ENCODE data around the gene MICOS13.
A peak's percentile ranks its signal among the peaks of the same experiment; 100 is the strongest.

The MICOS13 gene

DNA sequence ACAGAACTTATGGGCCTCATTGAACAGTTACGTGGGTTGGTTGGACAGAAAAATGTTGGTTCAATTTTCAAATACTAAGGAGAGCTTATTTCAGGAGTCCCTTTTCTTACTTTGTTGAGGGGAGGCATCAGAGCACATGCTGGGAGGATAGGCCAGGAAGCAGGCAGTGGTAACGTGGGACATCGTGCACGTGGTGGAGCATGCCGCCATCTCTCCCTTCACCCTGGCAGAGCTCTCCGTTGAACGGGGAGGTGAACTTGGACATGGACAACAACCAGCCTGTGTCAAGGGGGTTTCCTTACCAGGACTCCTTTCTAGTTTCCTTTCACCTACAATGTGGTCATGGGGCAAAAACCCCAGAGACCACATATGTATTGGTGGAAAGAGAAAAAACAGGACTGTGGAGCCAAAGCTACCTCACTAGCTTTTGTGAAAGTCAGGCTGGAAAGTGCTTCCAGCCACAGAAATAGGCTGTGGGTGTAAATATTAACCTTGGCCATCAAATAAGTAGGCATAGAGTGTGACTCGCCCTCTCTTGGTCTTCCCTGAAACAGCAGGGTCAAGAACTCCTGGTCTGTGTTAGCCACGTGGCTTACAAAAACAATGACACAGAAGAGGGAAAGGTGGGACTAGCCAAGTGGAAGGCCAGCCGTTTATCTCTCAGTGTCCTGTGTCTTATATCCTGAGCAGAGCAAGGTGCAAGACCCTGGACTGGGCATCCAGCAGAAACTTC lies 14.4 kb downstream of the MICOS13 start:
- DNase-seq = no peak

DNA sequence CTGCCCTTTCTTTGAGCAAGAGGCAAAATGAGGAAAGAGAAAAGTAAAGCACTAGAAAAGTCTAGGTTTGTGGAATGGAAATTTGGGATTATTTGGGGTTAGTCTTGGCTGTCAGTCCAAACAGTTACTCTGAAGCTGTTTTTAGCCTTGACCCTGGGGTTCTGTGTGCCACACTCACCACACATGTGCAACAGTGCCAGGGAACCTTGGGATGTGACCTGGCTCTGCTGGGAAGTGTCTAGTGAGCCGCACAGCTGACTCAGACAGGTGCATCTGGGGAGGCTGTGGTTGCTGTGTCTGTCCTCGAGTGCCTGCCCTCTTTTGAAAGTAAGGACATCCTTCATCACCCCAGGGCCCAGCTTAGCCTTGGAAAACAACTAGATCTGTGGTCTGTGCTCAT lies 15.8 kb downstream of the MICOS13 start:
- no peak for DNase-seq

DNA sequence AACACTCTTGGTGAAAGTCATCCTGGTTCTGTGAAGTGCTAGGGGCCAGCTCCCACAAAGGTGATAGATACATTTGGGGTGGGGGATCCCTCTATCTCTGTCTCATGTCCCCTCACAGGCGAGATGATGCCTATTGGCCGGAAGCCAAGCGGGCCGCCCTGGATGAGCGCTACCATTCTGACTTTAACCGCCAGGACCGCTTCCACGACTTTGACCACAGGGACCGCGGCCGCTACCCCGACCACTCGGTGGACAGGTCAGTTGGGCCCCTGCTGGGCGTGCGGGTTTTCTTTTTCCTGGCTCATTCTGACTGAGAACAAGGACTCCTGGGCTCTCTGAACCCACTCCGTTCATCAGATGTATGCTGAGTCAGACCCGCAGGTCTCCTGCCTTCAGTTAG lies 16.4 kb downstream of the MICOS13 start:
- no peak for DNase-seq

DNA sequence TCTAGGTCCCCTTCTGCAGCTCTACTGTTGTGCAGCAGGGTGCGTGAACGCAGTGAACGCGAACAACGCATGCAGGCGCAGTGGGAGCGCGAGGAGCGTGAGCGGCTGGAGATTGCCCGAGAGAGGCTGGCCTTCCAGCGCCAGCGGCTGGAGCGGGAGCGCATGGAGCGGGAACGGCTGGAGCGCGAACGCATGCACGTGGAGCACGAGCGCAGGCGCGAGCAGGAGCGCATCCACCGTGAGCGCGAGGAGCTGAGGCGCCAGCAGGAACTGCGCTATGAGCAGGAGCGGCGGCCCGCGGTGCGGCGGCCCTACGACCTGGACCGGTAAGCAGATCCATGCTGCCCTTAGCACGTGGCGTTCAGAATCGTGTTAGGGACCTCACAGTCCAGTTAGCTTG lies 18.8 kb downstream of the MICOS13 start:
- DNase-seq = no peak

DNA sequence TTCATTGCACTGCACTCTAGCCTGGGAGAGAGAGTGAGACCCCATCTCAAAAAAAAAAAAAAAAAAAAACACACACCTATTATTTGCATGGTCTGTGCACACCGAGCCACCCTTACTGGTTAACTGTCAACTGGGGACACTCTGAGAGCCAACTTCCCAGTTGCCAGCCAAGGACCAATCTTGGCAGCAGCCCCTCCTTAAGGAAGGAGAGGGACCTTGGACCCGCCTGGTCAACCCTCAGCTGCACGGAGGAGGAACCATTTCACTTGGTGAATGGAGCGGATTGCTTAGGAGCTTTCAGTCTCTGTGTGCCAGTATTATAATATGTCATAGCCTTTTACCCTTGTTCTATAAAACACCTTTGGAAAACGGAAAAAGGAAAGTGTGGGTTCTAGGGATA lies 24.9 kb downstream of the MICOS13 start:
- no peak for DNase-seq

DNA sequence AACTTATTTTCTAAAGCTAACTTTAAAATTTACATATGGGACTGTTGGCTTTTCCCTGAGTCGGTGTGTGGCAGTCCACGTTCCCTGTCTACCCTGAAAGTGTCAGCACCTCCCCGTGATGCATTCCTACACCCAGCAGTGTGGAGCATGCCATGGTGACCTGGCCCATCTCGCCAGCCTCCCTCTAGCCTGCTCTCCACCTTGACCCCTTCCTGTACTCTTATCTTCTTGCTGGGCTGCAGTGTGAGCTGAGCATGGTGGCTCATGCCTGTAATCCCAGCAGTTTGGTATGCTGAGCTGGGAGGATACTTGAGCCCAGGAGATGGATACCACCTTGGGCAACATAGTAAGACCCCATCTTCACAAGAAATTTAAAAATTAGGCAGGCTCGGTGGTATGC lies 25.4 kb downstream of the MICOS13 start:
- DNase-seq = no peak

GRCh38 chr19:5652261-5652660 lies 28.1 kb downstream of the MICOS13 start:
- no peak for DNase-seq

DNA sequence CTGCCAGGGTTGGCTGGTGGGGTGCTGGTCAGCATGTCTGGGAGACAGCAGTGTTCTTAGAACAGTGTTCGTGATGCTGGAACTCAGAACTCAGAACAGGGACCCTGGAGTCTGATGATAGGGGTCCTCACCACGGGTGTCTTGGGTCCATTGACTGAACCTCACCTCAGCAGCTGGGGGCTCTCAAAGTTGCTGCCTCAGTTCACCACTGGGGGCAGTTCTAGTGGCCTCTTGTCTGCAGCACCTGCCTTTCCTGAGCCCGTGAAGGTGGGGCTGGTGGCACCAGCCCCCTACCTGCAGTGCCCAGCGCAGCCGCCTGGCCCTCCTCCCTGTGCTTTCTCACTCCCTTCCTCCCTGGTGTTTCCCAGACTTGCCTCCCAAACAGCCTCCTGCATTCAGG lies 29.0 kb downstream of the MICOS13 start:
- no peak for DNase-seq

DNA sequence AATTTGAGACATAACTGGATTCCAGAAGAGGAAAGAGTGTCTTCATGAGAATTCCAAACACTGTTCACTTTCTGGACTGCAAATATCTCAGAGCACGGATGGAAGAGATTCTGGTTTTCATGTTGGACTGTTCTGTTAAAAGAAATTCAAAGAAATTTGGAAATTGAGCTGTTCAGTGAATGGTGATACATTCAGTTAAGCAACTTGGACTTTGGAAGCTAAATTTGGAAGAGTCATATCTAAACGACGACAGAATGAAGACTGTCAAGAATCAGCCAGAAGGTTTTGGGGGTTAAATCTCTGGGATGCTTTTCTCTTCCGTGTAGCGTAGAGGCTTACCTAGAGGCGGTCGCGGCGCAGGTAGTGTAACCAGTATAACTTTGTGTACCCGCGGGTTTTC lies 31.9 kb downstream of the MICOS13 start:
- DNase-seq = no peak

DNA sequence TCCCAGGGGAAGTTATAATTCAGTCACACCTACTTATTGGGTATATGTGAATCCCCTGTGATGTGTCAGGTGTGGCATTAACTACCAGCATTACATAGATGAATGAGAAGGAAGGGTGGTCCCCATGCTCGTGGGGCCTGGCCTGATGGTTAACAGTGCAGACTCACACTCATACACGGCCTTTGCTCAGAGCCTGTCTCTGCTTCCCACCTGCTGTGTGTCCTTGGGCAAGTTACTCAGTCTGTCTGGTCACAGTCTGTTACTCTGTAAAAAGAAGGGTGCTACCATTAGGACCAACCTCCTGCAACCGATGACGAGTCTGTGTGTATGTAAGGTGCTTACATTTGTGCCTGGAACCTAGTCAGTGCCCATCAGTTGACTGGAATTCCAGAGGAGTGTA lies 33.6 kb downstream of the MICOS13 start:
- DNase-seq = no peak

DNA sequence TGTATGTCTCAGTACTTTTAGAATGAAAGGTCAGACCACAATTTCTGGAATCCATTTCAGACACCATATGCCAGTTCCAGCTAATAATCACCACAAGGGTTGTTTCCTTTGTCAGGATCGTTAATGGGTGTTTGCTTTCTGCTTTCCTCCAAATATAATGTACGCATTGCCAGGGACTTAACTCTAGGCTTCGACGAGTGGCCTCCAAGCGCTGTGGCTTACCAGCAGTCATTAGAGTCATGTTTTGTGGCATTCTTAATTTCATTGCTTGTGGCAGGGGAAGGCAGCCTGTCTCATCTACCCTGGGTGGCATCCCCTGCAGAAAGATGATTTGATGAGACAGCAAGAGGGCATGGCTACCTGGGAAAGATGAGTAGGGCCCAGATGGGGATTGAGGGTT lies 34.9 kb downstream of the MICOS13 start:
- peak; percentile 43 for DNase-seq

DNA sequence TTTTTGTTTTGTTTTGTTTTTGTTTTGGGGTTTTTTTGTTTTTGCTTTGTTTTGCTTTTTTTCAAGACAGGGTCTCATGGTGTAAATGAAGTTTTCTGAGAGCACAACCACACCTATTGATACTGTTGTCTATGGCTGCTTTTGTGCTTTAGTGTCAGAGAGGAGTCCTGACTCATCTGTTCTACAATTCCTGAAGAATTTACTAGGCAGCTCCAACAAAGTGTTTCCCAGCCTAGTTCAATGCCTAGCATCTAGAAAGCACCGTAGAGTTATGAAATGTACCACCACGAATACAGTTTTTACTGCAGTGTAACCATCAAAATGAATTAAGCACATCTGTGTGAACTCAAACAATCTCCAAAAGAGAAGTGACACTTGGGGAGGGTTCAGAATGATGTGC lies 36.3 kb downstream of the MICOS13 start:
- DNase-seq = no peak

DNA sequence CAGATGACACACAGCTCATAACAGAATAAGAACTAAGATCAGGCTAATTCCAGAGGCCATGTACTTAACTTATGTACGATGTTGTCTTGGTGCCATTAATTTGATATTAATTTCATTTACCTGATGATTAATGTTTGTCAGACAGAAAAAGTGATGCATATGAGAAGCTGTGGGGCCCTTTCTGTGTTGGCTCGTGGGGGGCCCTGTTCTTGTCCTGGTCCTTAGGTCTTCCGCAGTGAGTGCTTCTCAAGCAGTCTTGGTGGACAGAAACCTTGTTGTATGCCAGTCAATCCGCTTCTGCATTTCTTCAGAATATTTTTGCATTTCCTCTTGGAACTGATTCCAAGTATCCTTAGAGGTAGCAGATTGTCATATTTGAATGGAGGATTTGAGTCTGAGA lies 37.3 kb downstream of the MICOS13 start:
- no peak for DNase-seq

- no peak for DNase-seq
Observed at GRCh38 chr19:5642204-5642603, 38.1 kb downstream of the MICOS13 start.

- DNase-seq = no peak
Observed at GRCh38 chr19:5641171-5641570, 39.1 kb downstream of the MICOS13 start.

GRCh38 chr19:5637971-5638370 lies 42.3 kb downstream of the MICOS13 start:
- DNase-seq = no peak

DNA sequence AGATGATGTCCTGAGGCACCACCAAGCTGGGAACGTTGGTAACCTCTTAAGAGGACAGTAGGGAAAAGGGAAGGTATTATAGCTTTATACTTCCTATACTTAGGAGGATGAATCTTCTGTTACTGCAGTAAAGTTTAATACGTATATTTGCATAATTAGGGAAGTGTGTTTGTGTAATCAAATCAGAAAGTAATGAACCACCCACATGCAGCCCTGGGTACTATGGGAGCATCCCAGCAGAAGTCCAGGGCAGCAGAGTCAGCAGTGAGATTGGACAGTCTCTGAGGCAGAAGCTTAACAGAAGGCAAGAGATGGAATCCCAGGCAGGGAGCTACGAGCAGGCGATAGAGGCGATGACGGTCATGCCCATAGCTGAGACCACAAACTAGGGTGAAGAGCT lies 44.9 kb downstream of the MICOS13 start:
- DNase-seq = no peak

DNA sequence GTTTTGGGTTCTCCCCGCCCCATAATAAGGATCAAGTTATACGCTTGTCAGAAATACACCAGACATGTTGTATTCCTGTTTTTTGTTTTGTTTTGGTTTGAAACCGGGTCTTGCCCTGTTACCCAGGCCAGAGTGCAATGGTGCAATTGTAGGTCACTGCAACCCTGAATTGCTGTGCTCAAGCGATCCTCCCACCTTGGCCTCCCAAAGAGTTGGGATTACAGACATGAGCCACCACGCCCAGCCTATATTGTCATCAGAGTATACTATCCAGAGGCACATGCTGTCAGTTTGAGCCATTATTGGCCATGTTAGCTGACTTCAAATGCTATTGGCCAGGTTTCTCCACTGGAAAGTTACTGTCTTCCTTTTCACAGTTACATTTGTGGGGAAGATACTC lies 47.7 kb downstream of the MICOS13 start:
- no peak for DNase-seq

DNA sequence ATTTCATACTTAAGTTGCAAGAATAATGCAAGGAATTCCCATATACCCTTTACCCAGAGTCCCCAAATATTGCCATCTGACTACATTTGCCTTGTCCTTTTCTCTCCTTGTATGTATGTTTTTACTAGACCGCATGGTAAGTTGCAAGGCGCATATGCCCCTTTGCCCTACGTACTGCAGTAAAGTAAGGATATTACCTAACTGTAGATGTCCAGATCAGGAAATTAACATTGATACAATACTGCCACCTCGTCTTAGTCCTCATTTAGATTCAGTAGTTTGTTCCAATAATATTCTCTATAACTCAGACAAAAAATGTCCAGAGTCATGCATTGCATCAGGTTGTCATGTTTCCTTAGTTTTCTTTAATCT lies 48.1 kb downstream of the MICOS13 start:
- no peak for DNase-seq

GRCh38 chr19:5631567-5632240 lies 48.6 kb downstream of the MICOS13 start:
- no peak for DNase-seq

DNA sequence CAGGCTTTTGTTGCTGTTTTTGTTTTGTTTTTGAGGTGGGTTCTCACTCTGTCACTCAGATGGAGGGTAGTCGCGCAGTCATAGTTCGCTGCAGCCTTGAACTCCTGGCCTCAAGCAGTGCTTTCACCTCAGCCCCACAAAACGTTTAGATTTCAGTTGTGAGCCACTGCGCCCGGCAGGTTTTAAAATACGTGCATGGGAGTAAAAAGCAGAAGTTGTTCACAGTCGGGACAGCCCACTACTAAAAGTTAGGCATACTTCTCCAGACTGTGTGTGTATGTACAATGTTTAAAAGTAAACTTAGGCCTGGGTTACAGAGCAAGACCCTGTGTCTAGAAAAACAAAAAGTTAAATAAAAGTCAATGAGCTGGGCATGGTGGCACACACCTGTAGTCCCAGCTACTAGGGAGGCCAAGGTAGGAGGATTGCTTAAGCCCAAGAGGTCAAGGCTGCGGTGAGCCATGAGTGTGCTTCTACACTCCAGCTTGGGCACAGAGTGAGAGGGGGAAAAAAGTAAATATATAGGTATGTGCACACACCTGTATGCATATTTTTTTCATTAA lies 51.3 kb downstream of the MICOS13 start:
- no peak for DNase-seq

- DNase-seq = no peak
Observed at GRCh38 chr19:5628461-5628860, 51.9 kb downstream of the MICOS13 start.
